Activated T-cell treated with anti-CD3 and anti-CD28 coated beads, Interleukin-2, amount 50 U/mL, for 1 hour (primary cell): ENCODE results near the gene RASL10A.

ENCODE experiments used
- DNase-seq: peaks from one replicate; pipeline ENCODE4 v3.0.0-alpha.2; 2020

Gene RASL10A

DNA sequence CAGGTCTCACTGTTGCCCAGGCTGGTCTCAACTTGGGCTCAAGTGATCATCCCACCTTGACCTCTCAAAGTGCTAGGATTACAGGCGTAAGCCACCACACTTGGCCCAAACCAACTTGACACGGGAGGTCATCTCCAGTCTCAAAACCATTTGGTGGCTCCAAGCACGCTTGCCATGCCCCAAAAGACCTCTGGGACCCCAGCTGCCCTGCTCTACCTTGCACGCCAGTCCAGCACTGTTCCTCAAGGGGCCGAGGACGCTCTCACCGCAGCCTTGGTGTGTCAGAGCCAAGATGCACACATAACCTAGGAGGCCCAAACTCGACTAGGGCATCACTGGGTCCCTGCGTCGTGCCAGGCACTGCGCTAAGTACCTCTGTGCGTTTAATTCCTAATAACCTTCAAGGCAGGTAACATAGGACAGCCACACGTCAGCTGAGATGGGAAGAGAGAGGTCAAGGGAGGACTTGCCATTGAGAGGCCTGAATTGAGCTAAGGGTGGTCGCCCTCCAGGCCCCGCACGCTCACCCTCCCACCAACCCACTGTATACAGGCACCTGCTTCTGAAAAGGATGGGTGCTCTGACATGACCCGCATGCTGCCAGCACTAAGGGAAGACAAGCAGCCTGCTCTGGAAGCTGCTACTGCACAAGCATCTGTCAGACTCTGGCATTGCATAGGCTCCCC lies 13.6 kb downstream of the RASL10A start:
- no peak for DNase-seq

DNA sequence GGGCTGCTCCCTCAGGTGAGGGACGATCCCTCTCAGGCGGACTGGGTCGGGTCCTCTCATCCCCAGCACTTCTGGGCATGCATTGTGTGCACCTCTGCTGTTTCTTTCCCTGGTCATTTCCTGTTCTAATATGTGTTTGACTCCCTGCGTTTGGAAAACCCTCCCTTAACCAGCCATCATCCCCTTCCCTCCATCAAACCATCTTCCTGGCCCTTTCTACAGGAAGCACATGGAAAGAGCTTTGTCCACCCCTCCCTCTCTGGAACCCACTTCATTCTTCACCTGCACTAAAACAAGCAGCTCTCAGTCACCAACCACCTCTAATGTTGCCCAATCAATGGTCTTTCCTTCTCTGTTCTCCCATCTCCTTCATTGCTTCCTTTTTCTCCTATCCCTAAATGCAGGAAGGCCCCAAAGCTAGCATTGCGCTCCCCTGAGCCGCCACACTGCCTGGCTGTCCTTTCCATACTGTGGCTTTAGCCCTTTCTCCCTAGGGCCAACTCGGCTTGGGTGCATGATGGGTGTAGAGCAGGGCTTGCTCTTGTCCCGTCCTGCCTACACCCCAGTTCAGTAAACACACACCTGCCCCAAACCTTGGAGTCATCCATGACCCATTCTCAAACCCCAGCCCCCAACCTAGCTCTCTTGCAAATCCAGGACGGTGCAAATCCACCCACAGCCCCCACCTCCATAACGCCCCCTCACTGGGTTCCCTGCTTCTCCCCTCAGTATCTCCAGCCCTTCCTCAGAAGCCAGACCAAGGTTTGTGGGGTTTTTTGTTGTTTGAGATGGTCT lies 14.5 kb downstream of the RASL10A start:
- DNase-seq: no peak

- no peak for DNase-seq
Observed at GRCh38 chr22:29300467-29300806, 15.1 kb downstream of the RASL10A start.

GRCh38 chr22:29299136-29299900 lies 16.2 kb downstream of the RASL10A start:
- no peak for DNase-seq

DNA sequence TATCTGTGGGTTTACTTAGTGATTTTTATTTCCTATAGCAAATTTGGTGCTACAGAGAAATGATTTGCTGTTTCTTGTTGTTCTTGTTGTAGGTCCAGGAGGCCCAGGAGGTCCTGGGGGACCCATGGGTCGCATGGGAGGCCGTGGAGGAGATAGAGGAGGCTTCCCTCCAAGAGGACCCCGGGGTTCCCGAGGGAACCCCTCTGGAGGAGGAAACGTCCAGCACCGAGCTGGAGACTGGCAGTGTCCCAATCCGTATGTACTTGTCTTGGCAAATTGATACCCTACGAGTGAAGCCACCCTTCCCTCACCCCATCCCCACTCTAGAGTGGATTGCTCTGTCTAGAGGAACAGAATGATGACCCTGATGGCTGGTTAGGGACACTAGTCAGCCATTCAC lies 16.9 kb downstream of the RASL10A start:
- DNase-seq: no peak

DNA sequence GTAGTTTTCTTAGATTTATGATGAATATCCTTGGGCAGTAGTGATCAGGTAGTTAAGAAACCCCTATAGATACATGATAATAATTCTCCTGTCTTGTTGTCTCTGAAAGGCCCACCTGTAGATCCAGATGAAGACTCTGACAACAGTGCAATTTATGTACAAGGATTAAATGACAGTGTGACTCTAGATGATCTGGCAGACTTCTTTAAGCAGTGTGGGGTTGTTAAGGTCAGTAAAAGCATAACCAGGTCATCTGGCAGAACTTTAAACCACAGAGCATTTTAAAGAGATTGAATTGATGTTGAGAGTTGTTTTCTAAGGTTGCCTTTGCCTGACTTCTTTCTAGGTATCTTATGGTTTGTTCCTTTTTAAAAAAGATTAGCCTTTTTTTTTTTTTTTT lies 23.1 kb downstream of the RASL10A start:
- DNase-seq: no peak

DNA sequence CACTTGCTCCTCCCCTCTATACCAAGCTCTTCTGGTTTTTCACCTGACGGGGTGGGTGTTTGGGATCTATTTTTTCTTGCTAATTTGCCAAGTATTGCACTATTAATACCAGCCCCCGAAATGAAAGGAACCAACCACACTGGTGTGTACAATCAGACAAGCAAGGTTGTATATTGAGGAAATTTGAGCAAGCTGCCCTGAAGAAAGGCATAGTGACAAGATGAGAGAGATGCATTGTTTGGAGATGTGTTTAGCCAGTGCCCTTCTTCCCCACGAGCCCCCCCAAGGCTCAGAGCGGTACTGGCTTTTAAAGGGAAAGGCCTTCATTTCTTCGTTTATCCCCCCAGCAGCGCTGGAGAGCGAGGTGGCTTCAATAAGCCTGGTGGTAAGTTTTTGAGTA lies 24.3 kb downstream of the RASL10A start:
- no peak for DNase-seq

DNA sequence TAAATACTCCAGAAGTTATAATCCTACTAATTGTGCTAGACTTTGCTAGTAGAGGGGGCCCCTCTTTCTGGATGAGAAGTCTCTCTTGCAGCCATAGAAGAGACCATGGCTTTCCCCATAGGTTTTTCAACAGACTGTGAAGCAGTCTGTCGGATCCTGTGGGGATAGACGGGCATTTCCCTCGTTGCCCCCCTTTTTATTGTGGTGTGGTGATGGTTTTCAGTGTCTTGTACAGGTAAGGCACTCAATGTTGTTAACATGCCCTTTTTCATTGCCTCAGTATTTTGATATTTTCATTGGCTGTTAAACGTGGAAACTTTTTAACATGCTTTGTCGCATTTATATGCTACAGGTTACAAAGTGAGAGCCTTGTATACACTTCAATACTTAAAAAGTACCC lies 25.4 kb downstream of the RASL10A start:
- DNase-seq: no peak

DNA sequence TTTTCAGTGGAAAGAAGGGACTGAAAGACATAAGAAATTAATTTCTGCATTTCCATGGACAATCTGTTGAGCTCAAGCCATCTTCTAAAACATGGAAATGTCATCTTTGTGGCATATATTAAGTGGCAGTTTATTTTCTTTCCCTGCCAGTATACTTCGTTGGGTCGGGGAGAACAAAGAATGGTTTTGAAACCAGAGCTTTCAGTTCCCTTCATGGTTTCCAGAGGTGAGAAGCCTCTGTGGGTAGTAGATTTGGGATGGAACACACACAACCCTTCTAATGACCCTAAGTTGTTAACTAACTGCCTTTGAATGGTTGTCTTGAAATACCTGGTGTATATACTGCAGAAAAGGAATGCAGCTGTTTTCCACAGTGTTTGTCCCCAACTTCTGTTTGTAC lies 26.7 kb downstream of the RASL10A start:
- no peak for DNase-seq

- DNase-seq: no peak
Observed at GRCh38 chr22:29284196-29284595, 31.3 kb downstream of the RASL10A start.

- no peak for DNase-seq
Observed at GRCh38 chr22:29277927-29278326, 37.6 kb downstream of the RASL10A start.

- no peak for DNase-seq
Observed at GRCh38 chr22:29275819-29276565, 39.5 kb downstream of the RASL10A start.

GRCh38 chr22:29275167-29275566 lies 40.3 kb downstream of the RASL10A start:
- no peak for DNase-seq

DNA sequence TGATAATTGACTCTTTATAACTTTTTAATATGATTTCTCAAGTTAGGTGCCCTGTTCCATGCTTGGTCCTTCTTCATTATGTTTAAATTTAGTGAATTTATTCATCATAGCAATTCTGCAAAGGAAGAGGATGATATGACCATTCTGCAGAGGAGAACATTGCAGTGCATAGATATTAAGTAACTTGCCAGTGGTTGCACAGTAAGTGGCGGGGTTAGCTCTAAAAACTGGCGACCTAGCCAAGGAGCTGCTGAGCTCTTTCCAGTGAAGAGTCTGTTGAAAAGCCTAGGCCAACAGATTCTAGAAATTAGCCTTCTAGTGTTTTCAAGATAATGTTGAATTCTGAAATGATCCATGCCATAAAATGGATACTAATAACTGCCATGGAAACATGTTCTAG lies 42.9 kb downstream of the RASL10A start:
- DNase-seq: no peak

GRCh38 chr22:29270475-29271271 lies 44.8 kb downstream of the RASL10A start:
- DNase-seq: no peak

GRCh38 chr22:29269731-29270474 lies 45.6 kb downstream of the RASL10A start:
- DNase-seq: no peak

- DNase-seq: no peak
Observed at GRCh38 chr22:29269230-29269604, 46.3 kb downstream of the RASL10A start.

DNA sequence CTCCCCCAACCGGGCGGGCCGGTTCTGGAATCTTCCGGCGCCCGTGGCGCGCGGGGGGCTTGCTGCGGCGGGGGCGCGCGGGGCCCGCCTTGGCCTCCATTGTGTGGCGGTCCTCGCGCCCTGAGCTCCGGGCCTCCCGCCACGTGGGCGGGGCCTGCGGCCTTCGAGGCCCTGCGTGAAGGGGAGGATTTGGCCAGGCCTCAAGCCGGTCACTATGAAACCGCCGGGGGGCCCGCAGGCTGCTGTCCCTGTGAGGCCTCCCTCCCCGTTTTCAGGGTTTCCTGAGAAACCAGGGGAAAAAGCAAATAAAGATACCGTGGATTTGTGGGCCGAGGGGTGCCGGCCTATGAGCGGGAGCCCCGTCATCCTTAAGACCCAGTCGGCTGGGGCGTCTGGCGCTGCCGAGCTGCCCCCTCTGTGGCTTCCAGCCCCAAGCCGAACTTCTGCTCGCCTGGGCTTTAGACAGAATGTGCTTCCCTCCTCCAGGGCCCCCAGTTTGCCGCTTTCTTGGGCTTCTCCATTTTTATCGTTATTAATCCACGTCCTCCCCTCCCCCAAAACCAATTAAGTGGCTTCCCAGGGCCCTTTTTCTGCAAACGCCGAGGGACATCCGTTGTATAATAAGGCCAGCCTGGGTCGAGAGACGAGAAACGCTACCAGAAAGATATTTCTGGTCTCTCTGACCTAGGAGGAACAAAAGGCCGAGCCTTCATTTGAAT lies 46.8 kb downstream of the RASL10A start:
- DNase-seq: peak; percentile 58

- DNase-seq: peak; percentile 99
Observed at GRCh38 chr22:29267858-29268510, 47.5 kb downstream of the RASL10A start, which contains the start of the genes EWSR1 and RHBDD3. EWSR1 (plus strand) TSS chr22:29268268; CDS start chr22:29268337, 69 bp downstream. RHBDD3 (minus strand) TSS chr22:29267981; CDS start chr22:29265626, 2,355 bp downstream.

DNA sequence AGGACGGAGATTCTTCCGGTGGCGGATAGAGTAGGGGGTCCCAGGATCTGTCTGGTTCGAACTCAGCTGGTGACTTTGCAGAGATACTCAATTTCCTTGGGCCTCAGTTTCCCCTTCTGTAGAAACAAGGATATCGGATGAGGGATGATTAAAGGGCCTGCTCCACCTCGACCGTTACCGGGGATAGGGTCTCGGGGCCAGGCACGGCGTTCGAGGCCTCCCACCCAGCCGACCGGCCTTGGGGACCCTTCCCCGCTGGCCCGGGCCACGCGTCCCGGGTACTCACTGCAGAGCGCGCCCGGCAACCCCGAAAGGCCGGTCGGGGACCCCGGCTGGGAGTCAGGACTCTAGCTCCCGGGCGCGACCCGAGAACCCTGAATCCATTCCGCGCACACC lies 48.0 kb downstream of the RASL10A start:
- no peak for DNase-seq
